Measurements from ENCODE around the gene TAMM41.
A peak's percentile ranks its signal among the peaks of the same experiment; 100 is the strongest.
"Not testable (repeated sequence)": the region's sequence is repeated elsewhere in the genome, so short reads cannot be mapped to it uniquely, and the experiment has no call there.

TAMM41 gene

GRCh38 chr3:11810276-11810675, 36.4 kb downstream of the TAMM41 start:
- DNase-seq = no peak

DNA sequence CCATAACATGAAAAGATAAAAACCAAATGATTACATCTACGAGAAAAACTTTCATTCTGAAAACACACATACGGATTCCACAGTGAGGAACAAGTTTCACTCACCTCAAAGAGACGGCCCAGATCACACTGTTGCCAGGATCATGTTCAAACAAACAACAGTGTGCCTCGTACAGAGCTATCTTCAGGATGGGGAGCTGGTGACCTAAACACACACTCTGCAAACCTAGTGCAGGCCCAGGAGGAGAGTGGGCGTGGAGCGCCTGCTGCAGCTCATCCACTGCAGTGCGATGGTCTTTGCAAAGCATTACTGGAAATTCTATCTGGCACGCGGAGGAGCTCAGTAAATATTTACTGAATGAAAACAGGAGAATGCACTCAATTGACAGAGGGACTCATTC, 38.5 kb downstream of the TAMM41 start:
- DNase-seq = peak; percentile 0 to 9

DNA sequence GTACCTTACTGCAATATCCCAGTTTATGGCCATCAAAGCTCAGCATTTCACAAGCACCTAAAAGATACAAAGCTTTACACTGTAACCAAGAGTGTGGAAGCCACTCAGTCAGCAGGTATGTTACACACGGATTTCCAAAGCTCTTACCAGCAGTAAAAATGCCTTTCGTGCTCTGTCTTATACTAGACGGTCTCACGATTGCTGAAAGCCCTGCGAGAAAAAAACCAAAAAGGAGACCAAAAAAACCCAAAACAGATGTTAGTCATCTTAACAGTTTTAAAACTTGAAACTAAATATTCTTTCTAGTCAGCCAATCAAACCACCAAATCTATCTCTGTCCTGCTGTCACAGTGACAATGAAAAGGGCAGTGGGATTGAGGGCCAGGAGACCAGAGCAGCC, 39.0 kb downstream of the TAMM41 start:
- DNase-seq = no peak

GRCh38 chr3:11805716-11806115, 41.0 kb downstream of the TAMM41 start:
- no peak for DNase-seq

DNA sequence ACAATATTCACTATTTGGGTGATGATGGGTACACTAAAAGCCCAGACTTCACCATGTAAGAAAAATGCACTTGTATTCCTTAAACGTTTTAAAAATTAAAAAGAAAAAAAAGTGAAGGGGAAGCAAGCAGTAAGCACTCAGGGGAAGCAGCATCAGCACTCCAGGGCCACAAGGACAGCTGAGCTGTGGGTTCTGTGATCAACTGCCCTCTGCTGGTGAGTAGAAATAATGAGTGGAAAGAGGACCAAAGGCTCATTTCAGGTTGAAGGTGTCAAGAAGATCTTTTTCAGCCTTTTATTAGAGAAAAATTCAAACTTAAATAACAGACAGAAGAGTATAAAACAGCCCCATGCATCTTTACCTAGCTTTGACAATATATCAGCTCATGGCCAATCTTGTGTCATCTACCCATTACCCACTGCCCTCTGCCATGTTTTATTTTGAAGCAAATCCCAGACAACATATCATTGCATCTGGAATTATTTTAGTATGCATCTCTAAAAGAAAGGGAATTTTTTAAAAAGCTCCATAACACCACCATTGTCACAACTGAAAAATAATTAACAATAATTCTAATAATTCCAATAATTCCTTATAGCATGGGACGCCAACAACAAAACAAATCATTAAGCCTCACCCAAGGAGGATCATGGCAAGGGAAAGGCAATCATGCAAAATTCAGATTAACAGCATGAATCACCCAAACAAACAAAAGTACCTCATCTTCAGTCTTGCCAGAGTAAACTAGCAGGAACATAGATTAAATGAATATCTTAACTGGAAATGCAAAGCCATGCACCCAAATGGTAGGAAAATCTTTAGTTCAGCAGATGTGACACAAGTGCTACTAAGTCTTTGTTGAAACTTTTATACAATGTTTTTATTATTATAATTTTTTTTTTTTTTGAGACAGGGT, 42.5 kb downstream of the TAMM41 start:
- DNase-seq = peak; percentile 7 to 35

GRCh38 chr3:11799791-11800190, 46.9 kb downstream of the TAMM41 start:
- no peak for DNase-seq

GRCh38 chr3:11794927-11795326, 51.8 kb downstream of the TAMM41 start:
- no peak for DNase-seq

DNA sequence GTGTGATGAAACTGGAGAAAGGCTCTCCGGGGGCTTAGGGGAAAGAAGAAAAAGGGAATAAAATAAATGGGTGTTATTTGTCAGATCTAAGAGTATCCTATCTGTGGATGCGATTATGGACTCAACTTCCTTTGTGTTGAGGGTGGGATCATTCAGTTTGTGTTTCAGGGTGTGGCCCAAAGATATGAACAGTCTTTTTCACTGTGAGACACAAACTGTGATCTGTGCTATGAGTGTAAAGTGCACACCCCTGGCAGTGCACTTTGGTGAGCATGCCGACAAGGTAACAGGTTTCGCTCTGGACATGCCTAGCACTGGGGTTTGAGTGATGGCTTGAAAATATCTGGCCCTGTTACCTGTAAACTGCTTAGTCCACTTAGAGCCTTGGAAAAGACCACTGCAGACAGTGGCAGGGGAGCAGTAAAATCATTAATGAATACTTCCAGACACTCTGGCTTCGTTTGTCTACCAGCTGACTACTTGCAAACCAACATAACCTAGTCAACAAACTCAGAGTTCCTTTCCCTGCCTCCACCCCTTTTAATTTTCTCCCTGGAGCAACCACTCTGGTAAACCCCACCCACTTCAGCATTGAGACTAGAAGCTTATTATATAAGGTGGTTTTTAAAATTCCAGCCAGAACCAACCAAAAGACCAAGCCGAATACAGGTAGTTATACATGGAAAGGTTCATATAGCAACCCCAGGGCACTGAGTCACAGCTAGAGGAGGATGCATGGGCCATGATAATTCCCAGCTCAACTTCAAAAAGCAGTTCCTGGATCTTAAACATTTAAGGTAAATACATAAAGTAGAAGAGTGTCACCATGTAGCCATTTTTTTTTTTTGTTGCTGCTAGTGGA, 55.1 kb downstream of the TAMM41 start:
- no peak for DNase-seq

- DNase-seq = no peak
Measured at GRCh38 chr3:11789412-11789811, 57.3 kb downstream of the TAMM41 start.

GRCh38 chr3:11784971-11785377, 61.7 kb downstream of the TAMM41 start:
- no peak for DNase-seq

GRCh38 chr3:11780341-11780740, 66.3 kb downstream of the TAMM41 start:
- no peak for DNase-seq

- no peak for DNase-seq
Measured at GRCh38 chr3:11779626-11780025, 67.1 kb downstream of the TAMM41 start.

- no peak for DNase-seq
Measured at GRCh38 chr3:11778248-11778647, 68.4 kb downstream of the TAMM41 start.

DNA sequence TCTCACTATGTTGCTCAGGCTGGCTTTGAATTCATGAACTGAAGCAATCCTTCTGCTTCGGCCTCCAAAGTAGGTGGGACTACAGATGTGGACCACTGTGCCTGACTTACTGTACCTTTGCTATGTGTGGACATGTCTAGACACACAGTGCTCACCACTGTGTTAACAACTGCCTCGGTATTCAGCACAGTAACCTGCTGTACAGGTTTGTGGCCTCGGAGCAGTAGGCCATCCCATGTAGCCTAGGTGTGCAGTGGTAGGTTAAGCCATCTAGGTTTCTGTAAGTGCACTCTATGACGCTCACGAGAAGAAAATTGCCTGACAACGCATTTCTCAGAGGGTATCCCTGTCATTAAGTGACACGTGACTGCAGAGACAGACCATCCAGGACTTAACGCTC, 70.3 kb downstream of the TAMM41 start:
- no peak for DNase-seq

DNA sequence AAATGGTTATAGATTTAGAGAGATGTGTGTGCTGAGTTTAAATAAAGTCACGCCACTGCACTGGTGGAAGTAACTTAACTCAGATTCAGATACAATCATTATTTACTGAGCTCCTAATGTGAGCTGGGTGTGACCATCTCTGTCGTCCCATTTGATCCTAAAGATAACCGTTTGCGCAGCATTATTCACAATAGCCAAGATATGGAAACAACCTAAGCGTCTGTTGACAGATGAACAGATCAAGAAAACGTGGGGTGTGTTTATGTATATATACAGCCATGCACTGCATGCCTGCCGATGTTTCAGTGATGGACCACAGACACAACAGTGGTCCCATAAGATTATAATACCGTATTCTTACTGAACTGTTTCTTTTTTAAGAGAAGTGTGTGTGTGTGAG, 71.2 kb downstream of the TAMM41 start:
- no peak for DNase-seq

DNA sequence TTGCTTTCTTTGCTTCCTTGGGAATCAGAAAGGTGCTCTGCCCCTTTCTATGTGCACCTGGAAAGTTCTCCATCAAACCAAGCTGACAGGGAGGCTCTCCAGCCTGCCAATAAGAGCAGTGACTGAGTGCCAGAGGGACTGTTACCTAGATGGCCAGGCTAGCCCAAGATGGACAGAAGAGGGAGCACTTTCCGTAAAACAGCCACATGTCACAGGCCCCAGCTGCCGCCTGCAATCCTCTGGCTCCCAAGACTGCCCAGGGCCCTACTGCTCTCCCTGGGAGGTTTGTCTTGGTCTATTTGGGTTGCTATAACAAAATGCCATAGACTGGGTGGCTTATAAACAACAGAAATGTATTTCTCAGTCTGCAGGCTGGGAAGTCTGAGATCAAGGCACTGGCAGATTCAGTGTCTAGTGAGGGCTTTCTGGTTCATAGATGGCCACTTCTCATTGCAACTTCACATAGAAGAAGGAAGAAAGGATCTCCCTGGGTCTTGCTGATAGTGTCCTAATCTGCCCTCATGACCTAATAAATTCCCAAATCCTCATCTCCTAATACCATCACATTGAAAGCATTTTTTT, 72.3 kb downstream of the TAMM41 start:
- peak; percentile 45 to 54 for DNase-seq

DNA sequence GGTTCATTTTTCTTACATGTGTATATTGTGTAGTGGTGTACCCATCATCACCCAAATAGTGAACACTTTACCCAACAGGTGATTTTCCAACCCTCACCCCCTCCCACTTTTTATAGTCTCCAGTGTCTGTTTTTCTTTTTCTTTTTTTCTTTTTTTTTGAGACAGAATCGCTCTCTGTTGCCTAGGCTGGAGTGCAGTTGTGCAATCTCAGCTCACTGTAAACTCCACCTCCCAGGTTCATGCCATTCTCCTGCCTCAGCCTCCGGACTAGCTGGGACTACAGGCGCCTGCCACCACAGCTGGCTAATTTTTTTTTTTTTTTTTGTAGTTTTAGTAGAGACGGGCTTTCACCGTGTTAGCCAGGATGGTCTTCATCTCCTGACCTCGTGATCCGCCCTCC, 74.8 kb downstream of the TAMM41 start:
- not testable (repeated sequence) for DNase-seq

DNA sequence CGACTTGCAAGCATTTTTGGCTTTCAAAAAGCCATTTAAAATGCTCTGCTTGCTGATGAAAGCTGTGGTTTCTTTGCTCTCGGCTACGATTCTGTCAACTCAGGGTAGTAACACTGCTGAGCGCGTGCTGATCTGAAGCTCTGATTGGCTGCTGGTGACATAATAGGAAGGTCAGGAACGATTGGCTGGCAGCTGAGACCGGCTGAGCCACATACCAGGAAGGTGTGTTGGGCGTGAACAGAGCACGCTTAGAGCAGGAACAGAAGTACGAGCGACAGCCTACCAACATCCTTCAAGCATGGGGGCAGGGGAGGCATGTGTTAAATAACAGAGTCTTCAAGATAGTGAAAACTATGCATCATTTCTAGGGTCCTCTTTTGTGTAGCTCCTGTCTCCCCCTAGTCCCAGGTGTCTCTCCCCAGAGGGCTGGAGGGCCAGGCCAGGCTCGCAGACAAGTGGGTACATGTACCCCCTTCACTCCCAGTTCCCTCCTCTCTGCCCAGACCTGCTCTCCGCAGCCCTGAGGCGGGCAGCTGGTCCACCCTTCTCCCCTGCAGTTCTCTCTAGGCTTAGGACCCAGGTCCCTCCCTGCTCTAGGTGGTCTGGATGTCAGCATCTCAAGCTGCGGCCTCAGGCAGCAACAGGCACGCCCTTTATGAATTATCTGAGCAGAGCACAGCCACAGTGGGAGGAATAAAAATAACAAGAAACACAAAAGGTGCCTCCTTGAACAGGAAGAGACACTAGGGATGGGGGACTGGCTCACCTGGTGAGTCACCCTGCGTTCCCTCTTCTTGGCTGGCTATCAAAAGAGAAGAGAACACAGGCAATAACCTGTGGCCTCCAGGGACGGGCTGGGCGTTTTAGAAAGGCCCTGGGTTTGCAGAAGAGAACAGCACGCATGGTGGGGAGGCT, 76.0 kb downstream of the TAMM41 start:
- peak; percentile 70 to 87 for DNase-seq

DNA sequence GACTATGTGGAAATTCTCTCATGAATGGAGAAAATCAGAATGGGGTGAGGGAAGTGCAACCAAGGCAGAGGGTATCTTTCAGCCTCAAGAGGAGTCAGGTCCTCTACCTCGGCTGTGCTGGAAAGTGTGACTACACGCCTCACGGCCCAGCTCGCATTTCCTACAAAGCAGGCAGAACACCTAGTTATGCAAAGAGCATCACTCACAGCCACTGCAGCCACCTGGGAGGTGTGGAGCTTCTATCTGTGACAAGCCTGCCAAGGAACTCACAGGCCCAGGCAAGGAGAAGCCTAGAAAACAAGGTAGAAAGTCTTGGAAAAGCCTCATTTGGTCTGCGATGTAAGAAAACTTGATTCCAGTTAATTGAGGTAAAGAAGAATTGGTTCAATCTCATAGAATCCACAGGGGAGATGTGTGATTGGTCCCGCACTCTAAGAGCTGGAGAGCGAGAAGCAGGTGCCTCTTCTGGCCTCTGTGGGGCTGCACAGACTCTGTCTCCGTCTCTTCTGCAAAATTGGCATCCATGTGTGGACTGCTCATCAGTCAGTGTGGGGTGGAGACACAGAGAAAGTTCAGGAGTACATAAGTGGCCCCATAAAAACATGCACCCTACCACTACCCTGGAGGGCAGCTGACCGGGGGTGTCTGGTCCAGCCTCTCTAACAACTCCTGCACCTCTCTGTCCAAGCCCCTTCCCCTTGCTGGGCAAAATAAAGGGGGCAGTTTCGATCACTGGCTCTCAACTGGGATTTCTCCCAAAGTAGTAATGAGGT, 76.8 kb downstream of the TAMM41 start:
- DNase-seq = no peak

DNA sequence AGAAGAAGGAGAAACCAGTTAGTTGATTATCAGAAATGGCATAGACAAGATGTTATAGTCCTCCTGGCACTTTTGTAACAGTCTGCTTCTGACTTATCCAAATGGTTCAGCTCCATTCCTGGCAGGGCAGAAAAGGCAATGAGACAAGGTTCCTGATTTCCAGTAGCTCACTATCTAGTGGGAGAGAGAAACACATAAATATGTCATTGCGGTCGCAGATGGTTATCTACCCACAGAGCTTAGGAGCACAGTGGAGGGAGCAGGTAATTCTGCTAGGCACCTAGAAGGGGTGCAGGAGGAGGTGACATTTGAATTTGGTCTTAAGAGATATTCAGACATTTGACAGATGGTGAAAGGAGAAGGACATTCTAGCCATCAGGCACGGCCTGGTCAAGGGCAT, 78.1 kb downstream of the TAMM41 start:
- DNase-seq = no peak

- DNase-seq = no peak
Measured at GRCh38 chr3:11764931-11765363, 81.7 kb downstream of the TAMM41 start.

- no peak for DNase-seq
Measured at GRCh38 chr3:11759996-11760395, 86.7 kb downstream of the TAMM41 start.
